SU-DHL-6 (cell line): ENCODE measurements around the gene SPATA9.

Source experiments
- CTCF ChIP-seq: fragments of 200-600 bp; sonication (generic); IDR thresholded peaks from one replicate; pipeline ENCODE4 v1.5.1; 2017; ENCODE audit warnings: antibody characterized with exemption, mild to moderate bottlenecking, low read length, moderate library complexity; ENCODE audit not compliant: insufficient read depth, poor library complexity, severe bottlenecking
- EZH2phosphoT487 ChIP-seq: fragments of 200-600 bp; sonication (generic), shearing (Covaris generic); conservative IDR thresholded peaks from 2 replicates; pipeline ENCODE4 v1.6.1; 2018; ENCODE audit warnings: mild to moderate bottlenecking, antibody characterized with exemption, low read length, moderate library complexity, mixed read lengths

- no peak for TF ChIP-seq CTCF
- TF ChIP-seq EZH2phosphoT487 = no peak
Measured at GRCh38 chr5:95723632-95724369, 41.0 kb upstream of the SPATA9 start.
